Mesendoderm (in vitro differentiated cells): ENCODE measurements around the gene AOPEP.

Experiments
- DNase-seq: peaks from one replicate; pipeline ENCODE4 v3.0.0; 2013
- H2AK5ac ChIP-seq: 2 replicates; pipeline ENCODE4 v1.6.1; 2013; ENCODE audit warnings: low read length, inconsistent platforms
- H2BK120ac ChIP-seq: 2 replicates; pipeline ENCODE4 v1.6.1; 2013; ENCODE audit warnings: low read depth, mild to moderate bottlenecking, low read length, moderate library complexity, mixed read lengths
- H2BK15ac ChIP-seq: replicated peaks from 2 replicates; pipeline ENCODE4 v1.6.1; 2013; ENCODE audit warnings: low read depth, mild to moderate bottlenecking, moderate library complexity
- H2BK5ac ChIP-seq: 2 replicates; pipeline ENCODE4 v1.6.1; 2013; ENCODE audit warnings: low read length, inconsistent platforms
- H3K18ac ChIP-seq: 2 replicates; pipeline ENCODE4 v1.6.1; 2013; ENCODE audit warnings: mild to moderate bottlenecking, low read length, mixed read lengths
- H3K23ac ChIP-seq: one replicate; pipeline ENCODE4 v1.6.1; 2013; ENCODE audit warnings: low read length
- H3K27ac ChIP-seq: 2 replicates; pipeline ENCODE4 v1.5.1; 2013; ENCODE audit warnings: low read depth, mild to moderate bottlenecking, inconsistent platforms, low read length, moderate library complexity
- H3K27me3 ChIP-seq: 2 replicates; pipeline ENCODE4 v1.6.1; 2013; ENCODE audit warnings: low read length, control low read depth, mild to moderate bottlenecking, inconsistent platforms; ENCODE audit not compliant: insufficient read depth, poor library complexity
- H3K36me3 ChIP-seq: 2 replicates; pipeline ENCODE4 v1.6.1; 2013; ENCODE audit warnings: low read length, inconsistent platforms; ENCODE audit not compliant: control insufficient read depth, insufficient read depth
- H3K4ac ChIP-seq: one replicate; pipeline ENCODE4 v1.6.1; 2013; ENCODE audit warnings: low read depth, mild to moderate bottlenecking, low read length, moderate library complexity
- H3K4me1 ChIP-seq: 2 replicates; pipeline ENCODE4 v1.6.1; 2013; ENCODE audit warnings: low read depth, low read length, inconsistent platforms; ENCODE audit not compliant: control insufficient read depth
- H3K4me2 ChIP-seq: 2 replicates; pipeline ENCODE4 v1.6.1; 2013; ENCODE audit warnings: low read length
- H3K4me3 ChIP-seq: 2 replicates; pipeline ENCODE4 v1.5.1; 2013; ENCODE audit warnings: mild to moderate bottlenecking, low read length
- H3K56ac ChIP-seq: one replicate; pipeline ENCODE4 v1.6.1; 2013; ENCODE audit warnings: low read length
- H3K79me1 ChIP-seq: 2 replicates; pipeline ENCODE4 v1.6.1; 2013; ENCODE audit warnings: low read length, inconsistent platforms
- H3K79me2 ChIP-seq: 2 replicates; pipeline ENCODE4 v1.6.1; 2013; ENCODE audit warnings: mild to moderate bottlenecking, low read length; ENCODE audit not compliant: control insufficient read depth, insufficient read depth
- H3K9ac ChIP-seq: 2 replicates; pipeline ENCODE4 v1.6.1; 2013; ENCODE audit warnings: low read length, inconsistent platforms
- H4K5ac ChIP-seq: one replicate; pipeline ENCODE4 v1.6.1; 2013; ENCODE audit warnings: low read length
- H4K8ac ChIP-seq: one replicate; pipeline ENCODE4 v1.6.1; 2013; ENCODE audit warnings: low read depth, mild to moderate bottlenecking, control low read depth, low read length, moderate library complexity
- WGBS: extraction: QIAGEN DNeasy Blood & Tissue Kit; methylation state at CpG from one replicate; pipeline ENCODE4 v1.1.7; 2013; ENCODE audit warnings: low lambda C conversion rate, missing lambda C conversion rate; ENCODE audit not compliant: insufficient coverage; ENCODE audit errors: extremely low coverage; 5-methylcytosine and 5-hydroxymethylcytosine counted together

Gene AOPEP

DNA sequence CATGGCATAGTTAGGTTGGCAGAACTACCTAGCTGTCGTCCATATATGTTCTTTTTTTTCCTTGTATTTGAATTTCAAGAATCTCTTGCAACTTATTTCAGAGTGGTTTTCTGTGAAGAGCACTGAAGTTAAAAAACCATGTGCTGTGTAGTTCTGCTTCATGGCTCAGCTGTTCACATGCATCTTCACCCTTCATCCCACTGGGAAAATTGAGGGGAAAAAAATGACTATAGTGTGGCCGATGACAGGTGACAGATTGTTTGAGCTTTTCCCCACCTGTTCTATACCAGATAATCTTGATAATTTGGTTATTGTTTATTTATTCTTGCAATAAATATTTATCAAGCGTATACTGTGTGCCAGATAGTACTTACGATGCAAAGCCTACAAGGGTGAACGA lies 77.8 kb downstream of the AOPEP start:
- Histone ChIP-seq H3K4me2 (no peak overlapping the region), H2BK5ac (no peak overlapping the region), H3K36me3 (no peaks in the 10 kb centered on the region), H3K79me1 (no peaks in the 10 kb centered on the region), H3K4me1 (no peaks in the 10 kb centered on the region), H3K79me2 (no peaks in the 10 kb centered on the region), H3K9ac (no peak overlapping the region), H3K4me3 (no peak overlapping the region), H3K56ac (no peak overlapping the region), H3K27ac (no peak overlapping the region), H2BK120ac (no peak overlapping the region), H3K4ac (no peak overlapping the region), H3K18ac (no peak overlapping the region), H2AK5ac (no peak overlapping the region), H4K8ac (no peak overlapping the region), H4K5ac (no peak overlapping the region), H3K23ac (no peak overlapping the region), H3K27me3 (no peaks in the 10 kb centered on the region), H2BK15ac (no peak overlapping the region)
- WGBS, result no CpG with 5 or more reads among the region's 5 CpGs
- DNase-seq, result no peak

DNA sequence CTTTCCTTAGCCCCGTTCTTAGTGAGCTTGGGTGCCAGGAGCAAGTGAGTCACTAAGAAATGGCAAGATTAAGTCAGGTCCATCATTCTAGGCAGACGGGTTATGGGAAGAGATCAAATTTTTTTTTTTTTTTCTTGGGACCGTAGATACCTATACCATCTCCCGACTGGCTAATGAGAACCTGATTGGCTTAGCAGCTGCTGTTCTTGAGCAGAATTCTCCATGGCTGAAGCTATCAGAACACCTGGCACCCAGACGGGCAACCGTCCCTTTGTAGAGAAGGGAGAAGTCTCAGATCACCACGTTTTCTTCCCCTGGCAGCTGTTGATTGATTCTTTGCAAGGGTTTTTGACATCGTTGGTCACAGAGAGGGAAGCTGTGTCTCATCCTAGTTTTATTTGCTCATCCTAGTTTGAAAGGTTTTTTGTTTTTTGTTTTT lies 78.6 kb downstream of the AOPEP start:
- Histone ChIP-seq H3K27me3 (no peaks in the 10 kb centered on the region), H3K4me2 (no peak overlapping the region), H3K4me1 (no peaks in the 10 kb centered on the region), H3K27ac (no peak overlapping the region), H4K5ac (no peak overlapping the region), H2BK120ac (no peak overlapping the region), H2BK5ac (no peak overlapping the region), H3K18ac (no peak overlapping the region), H2BK15ac (no peak overlapping the region), H3K4me3 (no peak overlapping the region), H3K79me2 (no peaks in the 10 kb centered on the region), H2AK5ac (no peak overlapping the region), H4K8ac (no peak overlapping the region), H3K56ac (no peak overlapping the region), H3K4ac (no peak overlapping the region), H3K79me1 (no peaks in the 10 kb centered on the region), H3K9ac (no peak overlapping the region), H3K23ac (no peak overlapping the region), H3K36me3 (no peaks in the 10 kb centered on the region)
- DNase-seq, result no peak
- no CpG with 5 or more reads among the region's 8 CpGs for WGBS

DNA sequence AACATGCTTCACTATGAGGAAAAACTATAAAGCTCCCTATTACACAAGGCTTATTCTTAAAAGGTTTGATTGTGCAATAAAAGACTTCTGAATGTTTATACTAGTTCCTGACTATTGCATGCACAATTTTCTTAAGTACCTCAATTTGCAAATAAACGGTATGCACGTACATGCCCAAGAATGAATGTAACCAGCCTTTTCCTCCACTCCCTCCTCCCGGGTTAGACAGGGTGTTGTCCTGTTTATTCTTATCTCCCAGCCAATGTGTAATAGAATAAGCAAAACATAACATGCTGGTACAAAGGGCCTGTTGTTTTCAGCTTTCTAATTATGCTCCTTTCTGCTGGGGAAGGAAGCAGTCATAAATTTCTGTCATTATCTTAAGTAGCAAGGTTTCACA lies 79.1 kb downstream of the AOPEP start:
- WGBS, result no CpG with 5 or more reads among the region's 3 CpGs
- H3K4me1 ChIP-seq, result no peaks in the 10 kb centered on the region
- DNase-seq, result no peak

DNA sequence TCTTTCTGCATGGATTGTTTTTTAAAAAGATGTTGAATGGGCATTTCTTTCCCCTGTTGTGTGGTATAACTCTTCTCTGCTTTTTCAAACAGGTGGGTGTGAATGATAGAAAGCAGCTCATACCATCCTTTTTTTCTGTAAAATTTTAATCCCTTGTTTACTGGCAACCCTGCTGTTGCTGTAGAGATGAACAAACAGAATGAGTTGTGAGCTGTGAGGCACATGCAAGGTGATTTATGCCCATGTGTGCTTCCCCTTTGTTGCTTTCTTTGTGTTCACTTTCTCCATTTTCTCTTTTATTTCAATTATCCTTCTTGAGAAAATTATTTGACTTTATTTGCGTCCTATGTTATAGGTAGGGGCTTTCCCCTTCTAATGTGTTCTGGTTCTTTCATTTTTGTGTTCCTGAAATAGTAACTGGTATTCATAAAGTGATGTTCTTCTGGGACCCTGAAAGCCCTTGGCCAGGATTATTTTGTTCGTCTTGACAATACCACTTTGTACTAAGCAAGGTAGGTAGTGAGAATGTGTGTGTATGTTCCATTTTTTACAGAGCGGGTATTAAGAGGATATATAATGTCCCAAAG lies 79.9 kb downstream of the AOPEP start:
- H3K23ac ChIP-seq, result no peak overlapping the region
- H3K27me3 ChIP-seq, result no peaks in the 10 kb centered on the region
- DNase-seq, result no peak
- no peaks in the 10 kb centered on the region for H3K36me3 ChIP-seq
- no peak overlapping the region for H2AK5ac ChIP-seq
- no peak overlapping the region for H3K9ac ChIP-seq
- H2BK15ac ChIP-seq, result no peak overlapping the region
- no peaks in the 10 kb centered on the region for H3K4me1 ChIP-seq
- no peak overlapping the region for H3K4ac ChIP-seq
- H2BK120ac ChIP-seq, result no peak overlapping the region
- H3K56ac ChIP-seq, result no peak overlapping the region
- no peaks in the 10 kb centered on the region for H3K79me2 ChIP-seq
- WGBS, result no CpG with 5 or more reads among the region's 3 CpGs
- no peak overlapping the region for H3K4me2 ChIP-seq
- H3K4me3 ChIP-seq, result no peak overlapping the region
- no peak overlapping the region for H3K18ac ChIP-seq
- no peaks in the 10 kb centered on the region for H3K79me1 ChIP-seq
- no peak overlapping the region for H2BK5ac ChIP-seq
- H4K8ac ChIP-seq, result no peak overlapping the region
- no peak overlapping the region for H4K5ac ChIP-seq
- no peak overlapping the region for H3K27ac ChIP-seq

More for the DNA sequence above, 79.1 kb downstream of the AOPEP start:
- no peak overlapping the region for H3K18ac ChIP-seq
- H2BK120ac ChIP-seq, result no peak overlapping the region
- H3K79me2 ChIP-seq, result no peaks in the 10 kb centered on the region
- no peak overlapping the region for H3K56ac ChIP-seq
- H3K36me3 ChIP-seq, result no peaks in the 10 kb centered on the region
- H3K27ac ChIP-seq, result no peak overlapping the region
- H3K27me3 ChIP-seq, result no peaks in the 10 kb centered on the region
- H3K4me3 ChIP-seq, result no peak overlapping the region
- H3K4me2 ChIP-seq, result no peak overlapping the region
- no peak overlapping the region for H4K5ac ChIP-seq
- H3K4ac ChIP-seq, result no peak overlapping the region
- no peak overlapping the region for H2BK15ac ChIP-seq
- H3K23ac ChIP-seq, result no peak overlapping the region
- H2AK5ac ChIP-seq, result no peak overlapping the region
- H3K9ac ChIP-seq, result no peak overlapping the region
- H4K8ac ChIP-seq, result no peak overlapping the region
- H2BK5ac ChIP-seq, result no peak overlapping the region
- no peaks in the 10 kb centered on the region for H3K79me1 ChIP-seq

DNA sequence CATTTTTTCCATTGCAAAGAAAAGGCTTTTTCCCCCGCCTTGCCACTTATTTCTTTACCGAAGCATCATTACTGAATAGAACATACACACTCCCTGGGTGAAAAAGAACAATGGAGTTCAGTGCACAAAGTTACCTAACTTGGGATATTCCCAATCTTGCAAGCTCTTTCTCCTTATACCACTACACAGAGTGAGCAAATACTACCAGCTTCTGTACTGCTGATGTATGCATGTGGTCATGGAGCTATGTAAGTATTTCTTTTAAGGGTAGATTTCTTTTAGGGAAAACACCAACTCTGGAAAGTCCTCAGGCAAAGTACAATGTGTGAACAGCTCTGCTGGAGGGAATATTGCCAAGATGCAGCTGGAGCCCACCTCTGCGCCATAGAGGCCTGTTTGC lies 81.1 kb downstream of the AOPEP start:
- no peak overlapping the region for H3K4me3 ChIP-seq
- H3K56ac ChIP-seq, result no peak overlapping the region
- H3K23ac ChIP-seq, result no peak overlapping the region
- no peak overlapping the region for H3K18ac ChIP-seq
- H2BK5ac ChIP-seq, result no peak overlapping the region
- H3K27ac ChIP-seq, result no peak overlapping the region
- no peak overlapping the region for H3K4me2 ChIP-seq
- H2BK15ac ChIP-seq, result no peak overlapping the region
- H3K4me1 ChIP-seq, result no peaks in the 10 kb centered on the region
- no peak overlapping the region for H4K8ac ChIP-seq
- H3K79me2 ChIP-seq, result no peaks in the 10 kb centered on the region
- WGBS, result no CpG with 5 or more reads among the region's 3 CpGs
- no peaks in the 10 kb centered on the region for H3K27me3 ChIP-seq
- H3K9ac ChIP-seq, result no peak overlapping the region
- no peak for DNase-seq
- H3K79me1 ChIP-seq, result no peaks in the 10 kb centered on the region
- no peaks in the 10 kb centered on the region for H3K36me3 ChIP-seq
- H2AK5ac ChIP-seq, result no peak overlapping the region
- no peak overlapping the region for H2BK120ac ChIP-seq
- H3K4ac ChIP-seq, result no peak overlapping the region
- H4K5ac ChIP-seq, result no peak overlapping the region
